Muscle layer of duodenum (tissue), 2 donors: ENCODE measurements around the gene PSMB8.

Source experiments
- H3K27ac ChIP-seq: one replicate; pipeline ENCODE4 v1.7.0; 2013; ENCODE audit warnings: mild to moderate bottlenecking, low read length
- H3K27me3 ChIP-seq: one replicate; pipeline ENCODE4 v1.7.0; 2013; ENCODE audit warnings: low read depth, mild to moderate bottlenecking, control low read depth, low read length
- H3K36me3 ChIP-seq, 2 donors: one replicate each; pipeline ENCODE4 v1.7.0; 2013; ENCODE audit warnings: low read length in 2 of 2, control low read depth in 1 of 2, mild to moderate bottlenecking in 1 of 2; ENCODE audit not compliant: insufficient read depth in 2 of 2, control insufficient read depth in 1 of 2
- H3K4me1 ChIP-seq, 2 donors: one replicate each; pipeline ENCODE4 v1.7.0; 2013; ENCODE audit warnings: low read length in 2 of 2, mild to moderate bottlenecking in 2 of 2, control low read depth in 1 of 2, moderate library complexity in 1 of 2; ENCODE audit not compliant: insufficient read depth in 2 of 2, control insufficient read depth in 1 of 2
- H3K4me3 ChIP-seq, 2 donors: one replicate each; pipeline ENCODE4 v1.7.0; 2013; ENCODE audit warnings: low read length in 2 of 2, low read depth in 1 of 2, mild to moderate bottlenecking in 1 of 2
- H3K9me3 ChIP-seq, 2 donors: one replicate each; pipeline ENCODE4 v1.7.0; 2013; ENCODE audit warnings: low read length in 2 of 2, control low read depth in 1 of 2, mild to moderate bottlenecking in 1 of 2; ENCODE audit not compliant: control insufficient read depth in 1 of 2
- donor health status: healthy.

Gene PSMB8

GRCh38 chr6:32855467-32856174 lies 11.8 kb upstream of the PSMB8 start:
- Histone ChIP-seq H3K4me3 (peak overlapping the region in 1 of 2 donors; percentile 89), H3K27ac (peak overlapping the region; percentile 96), H3K4me1 (peaks cover 14 to 26% of the 10 kb centered on the region in 2 donors), H3K27me3 (no peaks in the 10 kb centered on the region), H3K36me3 (peaks cover 27 to 28% of the 10 kb centered on the region in 2 donors), H3K9me3 (no peaks in the 10 kb centered on the region)

- peaks cover 32 to 38% of the 10 kb centered on the region in 2 donors for H3K36me3 ChIP-seq
- H3K4me1 ChIP-seq: peaks cover 14 to 26% of the 10 kb centered on the region in 2 donors
- peak overlapping the region; percentile 96 for H3K27ac ChIP-seq
- H3K9me3 ChIP-seq: no peaks in the 10 kb centered on the region
- peak overlapping the region; percentile 89 to 95 for H3K4me3 ChIP-seq
- no peaks in the 10 kb centered on the region for H3K27me3 ChIP-seq
These were observed 10.7 kb upstream of the PSMB8 start for GRCh38 chr6:32854376-32855178.

GRCh38 chr6:32853541-32854375 lies 9.9 kb upstream of the PSMB8 start, which contains the start of the genes PSMB9 and TAP1:
PSMB9 (plus strand) TSS chr6:32854192; CDS start chr6:32854230, 38 bp downstream.
TAP1 (minus strand) TSS chr6:32853704; CDS start chr6:32853636, 68 bp downstream.
- peak within 1 kb of the TSS; percentile 89 to 95 for H3K4me3 ChIP-seq
- peak within 1 kb of the TSS; percentile 96 for H3K27ac ChIP-seq
- H3K36me3 ChIP-seq: peaks cover 31 to 33% of the 10 kb centered on the region in 2 donors
- no peaks in the 10 kb centered on the region for H3K9me3 ChIP-seq
- peaks cover 14 to 26% of the 10 kb centered on the region in 2 donors for H3K4me1 ChIP-seq
- H3K27me3 ChIP-seq: no peaks in the 10 kb centered on the region

GRCh38 chr6:32852844-32853540 lies 9.1 kb upstream of the PSMB8 start:
- H3K4me3 ChIP-seq: peak overlapping the region; percentile 89 to 95

GRCh38 chr6:32852018-32852843 lies 8.4 kb upstream of the PSMB8 start:
- Histone ChIP-seq H3K36me3 (peaks cover 30 to 37% of the 10 kb centered on the region in 2 donors), H3K4me1 (peaks cover 14 to 26% of the 10 kb centered on the region in 2 donors), H3K27ac (peak overlapping the region; percentile 96)

More at GRCh38 chr6:32852844-32853540, 9.1 kb upstream of the PSMB8 start:
- H3K4me1 ChIP-seq: peaks cover 14 to 26% of the 10 kb centered on the region in 2 donors
- no peaks in the 10 kb centered on the region for H3K9me3 ChIP-seq
- peaks cover 32 to 35% of the 10 kb centered on the region in 2 donors for H3K36me3 ChIP-seq
- H3K27ac ChIP-seq: peak overlapping the region; percentile 96
- H3K27me3 ChIP-seq: no peaks in the 10 kb centered on the region

GRCh38 chr6:32851025-32851424 lies 7.2 kb upstream of the PSMB8 start:
- H3K27ac ChIP-seq: no peak overlapping the region
- no peaks in the 10 kb centered on the region for H3K27me3 ChIP-seq
- no peaks in the 10 kb centered on the region for H3K9me3 ChIP-seq
- H3K4me3 ChIP-seq: no peak overlapping the region
- H3K36me3 ChIP-seq: peaks cover 33 to 39% of the 10 kb centered on the region in 2 donors
- peaks cover 14 to 26% of the 10 kb centered on the region in 2 donors for H3K4me1 ChIP-seq

More at GRCh38 chr6:32852018-32852843, 8.4 kb upstream of the PSMB8 start:
- Histone ChIP-seq H3K4me3 (peak overlapping the region; percentile 89 to 95), H3K9me3 (no peaks in the 10 kb centered on the region), H3K27me3 (no peaks in the 10 kb centered on the region)

- no peaks in the 10 kb centered on the region for H3K9me3 ChIP-seq
- H3K4me1 ChIP-seq: peaks cover 11 to 24% of the 10 kb centered on the region in 2 donors
- H3K36me3 ChIP-seq: peaks cover 33 to 47% of the 10 kb centered on the region in 2 donors
- no peak overlapping the region for H3K27ac ChIP-seq
- H3K4me3 ChIP-seq: no peak overlapping the region
- H3K27me3 ChIP-seq: no peaks in the 10 kb centered on the region
These were observed 5.3 kb upstream of the PSMB8 start for GRCh38 chr6:32849126-32849525.

- Histone ChIP-seq H3K4me1 (peaks cover 11 to 30% of the 10 kb centered on the region in 2 donors), H3K4me3 (no peak overlapping the region), H3K27me3 (no peaks in the 10 kb centered on the region), H3K9me3 (no peaks in the 10 kb centered on the region), H3K27ac (no peak overlapping the region), H3K36me3 (peaks cover 33 to 47% of the 10 kb centered on the region in 2 donors)
These were observed 3.9 kb upstream of the PSMB8 start for GRCh38 chr6:32847795-32848194.

GRCh38 chr6:32847004-32847403 lies 3.2 kb upstream of the PSMB8 start:
- no peaks in the 10 kb centered on the region for H3K9me3 ChIP-seq
- H3K4me3 ChIP-seq: no peak overlapping the region
- peaks cover 13 to 33% of the 10 kb centered on the region in 2 donors for H3K4me1 ChIP-seq
- H3K36me3 ChIP-seq: peaks cover 40 to 54% of the 10 kb centered on the region in 2 donors
- H3K27ac ChIP-seq: no peak overlapping the region
- no peaks in the 10 kb centered on the region for H3K27me3 ChIP-seq
